Body of pancreas (tissue), 4 donors: ENCODE measurements around the gene PLCD4. TPM values are rescaled to one million over a fixed set of nuclear protein-coding genes. Genes with fewer than 3 reads are reported as not detected.

Source experiments
- ATAC-seq: fragments of 150-250 bp; one replicate; pipeline ENCODE4 v1.9.1; 2016
- DNase-seq, 4 donors: peaks; one replicate each; pipeline ENCODE4 v3.0.0-alpha.2; 2019
- H3K27ac ChIP-seq, 4 donors: fragments of 200-600 bp; sonication (generic); 1 replicate in 3 of 4; 2 replicates in 1 of 4; pipeline versions ENCODE4 v1.5.1 to v1.6.1; 2016 to 2019; ENCODE audit warnings: mild to moderate bottlenecking in 1 of 4, mixed read lengths in 1 of 4, moderate library complexity in 1 of 4
- H3K27me3 ChIP-seq, 2 donors: fragments of 200-600 bp; sonication (generic); one replicate each; pipeline ENCODE4 v1.6.0; 2016; ENCODE audit warnings: mild to moderate bottlenecking in 1 of 2
- H3K36me3 ChIP-seq, 2 donors: fragments of 200-600 bp; sonication (generic); replicated peaks in 1 of 2; 2 replicates each; pipeline ENCODE4 v1.5.1; 2016; ENCODE audit warnings: low read depth in 2 of 2; ENCODE audit not compliant: insufficient read depth in 1 of 2
- H3K4me1 ChIP-seq: fragments of 200-600 bp; sonication (generic); one replicate; pipeline ENCODE4 v1.6.0; 2016
- H3K4me3 ChIP-seq, 2 donors: fragments of 200-600 bp; sonication (generic); 1 replicate in 1 of 2; 2 replicates in 1 of 2; pipeline ENCODE4 v1.5.1; 2016 to 2019
- H3K9me3 ChIP-seq, 3 donors: fragments of 200-600 bp; sonication (generic); 1 replicate in 2 of 3; 2 replicates in 1 of 3; pipeline ENCODE4 v1.5.1; 2016
- POLR2A ChIP-seq, 3 donors: fragments of 450-650 bp; IDR thresholded peaks; one replicate each; pipeline ENCODE4 v1.6.1; 2016; ENCODE audit warnings: antibody characterized with exemption in 3 of 3, mild to moderate bottlenecking in 2 of 3
- WGBS, 2 donors: methylation state at CpG; one replicate each; pipeline ENCODE4 v1.1.5; 2017; 5-methylcytosine and 5-hydroxymethylcytosine counted together
- intact Hi-C: fragments of 100-400 bp; cut with DNase I; formaldehyde crosslinking; loops from one replicate; pipeline ENCODE4 v1.15.1; 2023
- total RNA-seq, 2 donors: library from RNA; depleted of rRNA; stranded (reverse); fragments of >200 nt; gene quantifications; one replicate each; pipeline ENCODE4 v1.1.0, GENCODE V29; 2016
- TF ChIP-seq, protein P1 (sequence below), 7 experiments: fragments of 450-650 bp in 4 of 7; fragments of 200-600 bp in 3 of 7; sonication (generic) in 3 of 7; IDR thresholded peaks; one replicate each; pipeline ENCODE4 v1.5.1; 2016 to 2019; ENCODE audit warnings: antibody characterized with exemption in 7 of 7

The PLCD4 gene
- total RNA-seq, 2 donors from 2014 or later: 0.52 TPM; not detected in 1

GRCh38 chr2:218623366-218623705 is 15.6 kb downstream of the PLCD4 start:
- Histone ChIP-seq H3K4me1 (no peaks in the 10 kb centered on the region), H3K27me3 (no peaks in the 10 kb centered on the region), H3K36me3 (no peaks in the 10 kb centered on the region), H3K27ac (no peak overlapping the region), H3K4me3 (no peak overlapping the region), H3K9me3 (no peaks in the 10 kb centered on the region)
- DNase-seq (no peak), ATAC-seq (no peak)
- 71% methylated on average over 3 of the region's 3 CpGs for WGBS, 2 donors
- no peak for TF ChIP-seq POLR2A (IDR thresholded peaks at IDR 0.05)
- TF ChIP-seq, protein P1, sequence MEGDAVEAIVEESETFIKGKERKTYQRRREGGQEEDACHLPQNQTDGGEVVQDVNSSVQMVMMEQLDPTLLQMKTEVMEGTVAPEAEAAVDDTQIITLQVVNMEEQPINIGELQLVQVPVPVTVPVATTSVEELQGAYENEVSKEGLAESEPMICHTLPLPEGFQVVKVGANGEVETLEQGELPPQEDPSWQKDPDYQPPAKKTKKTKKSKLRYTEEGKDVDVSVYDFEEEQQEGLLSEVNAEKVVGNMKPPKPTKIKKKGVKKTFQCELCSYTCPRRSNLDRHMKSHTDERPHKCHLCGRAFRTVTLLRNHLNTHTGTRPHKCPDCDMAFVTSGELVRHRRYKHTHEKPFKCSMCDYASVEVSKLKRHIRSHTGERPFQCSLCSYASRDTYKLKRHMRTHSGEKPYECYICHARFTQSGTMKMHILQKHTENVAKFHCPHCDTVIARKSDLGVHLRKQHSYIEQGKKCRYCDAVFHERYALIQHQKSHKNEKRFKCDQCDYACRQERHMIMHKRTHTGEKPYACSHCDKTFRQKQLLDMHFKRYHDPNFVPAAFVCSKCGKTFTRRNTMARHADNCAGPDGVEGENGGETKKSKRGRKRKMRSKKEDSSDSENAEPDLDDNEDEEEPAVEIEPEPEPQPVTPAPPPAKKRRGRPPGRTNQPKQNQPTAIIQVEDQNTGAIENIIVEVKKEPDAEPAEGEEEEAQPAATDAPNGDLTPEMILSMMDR (IDR thresholded peaks at IDR 0.05): no peak
- intact Hi-C loops: no loop called here

GRCh38 chr2:218626369-218626768 is 18.7 kb downstream of the PLCD4 start:
- no peak for DNase-seq
- intact Hi-C loops: no loop called here
- H3K36me3 ChIP-seq: no peaks in the 10 kb centered on the region
- 75 to 82% methylated on average over 4 of the region's 4 CpGs for WGBS, 2 donors
- H3K4me3 ChIP-seq: no peak overlapping the region
- H3K9me3 ChIP-seq: no peaks in the 10 kb centered on the region
- ATAC-seq: no peak
- H3K27me3 ChIP-seq: no peaks in the 10 kb centered on the region
- no peak overlapping the region for H3K27ac ChIP-seq
- no peaks in the 10 kb centered on the region for H3K4me1 ChIP-seq
- TF ChIP-seq, protein P1 (IDR thresholded peaks at IDR 0.05): no peak
- TF ChIP-seq POLR2A (IDR thresholded peaks at IDR 0.05): no peak

DNA sequence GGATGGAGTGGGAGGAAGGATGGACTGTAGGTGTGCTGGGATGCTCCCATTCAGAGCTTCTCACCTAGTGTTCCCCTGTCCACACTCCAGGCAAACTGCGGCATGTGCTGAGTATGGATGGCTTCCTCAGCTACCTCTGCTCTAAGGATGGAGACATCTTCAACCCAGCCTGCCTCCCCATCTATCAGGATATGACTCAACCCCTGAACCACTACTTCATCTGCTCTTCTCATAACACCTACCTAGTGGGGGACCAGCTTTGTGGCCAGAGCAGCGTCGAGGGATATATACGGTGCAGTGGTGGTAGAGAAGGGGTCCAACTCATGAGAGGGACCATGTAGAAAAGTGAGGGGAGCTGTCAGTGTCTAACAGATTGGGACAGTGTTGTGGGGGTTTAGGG is 20.2 kb downstream of the PLCD4 start:
- H3K4me3 ChIP-seq: no peak overlapping the region
- WGBS, 2 donors: 91 to 93% methylated on average over 4 of the region's 4 CpGs
- intact Hi-C loops: no loop called here
- H3K4me1 ChIP-seq: no peaks in the 10 kb centered on the region
- TF ChIP-seq, protein P1 (IDR thresholded peaks at IDR 0.05): no peak
- no peak for TF ChIP-seq POLR2A (IDR thresholded peaks at IDR 0.05)
- DNase-seq (no peak), ATAC-seq (no peak)
- no peaks in the 10 kb centered on the region for H3K9me3 ChIP-seq
- no peaks in the 10 kb centered on the region for H3K27me3 ChIP-seq
- H3K36me3 ChIP-seq: no peaks in the 10 kb centered on the region
- no peak overlapping the region for H3K27ac ChIP-seq

GRCh38 chr2:218631837-218632236 is 24.1 kb downstream of the PLCD4 start:
- WGBS, 2 donors: 32 to 49% methylated on average over 4 of the region's 4 CpGs
- ATAC-seq: no peak
- no peak for DNase-seq
- H3K27me3 ChIP-seq: no peaks in the 10 kb centered on the region
- H3K4me3 ChIP-seq: no peak overlapping the region
- peaks cover 0 to 7% of the 10 kb centered on the region in 2 donors for H3K36me3 ChIP-seq
- TF ChIP-seq POLR2A (IDR thresholded peaks at IDR 0.05): no peak
- TF ChIP-seq, protein P1 (IDR thresholded peaks at IDR 0.05): no peak
- no peak overlapping the region for H3K27ac ChIP-seq
- H3K4me1 ChIP-seq: no peaks in the 10 kb centered on the region
- intact Hi-C loops: no loop called here
- no peaks in the 10 kb centered on the region for H3K9me3 ChIP-seq

GRCh38 chr2:218635719-218636118 is 28.0 kb downstream of the PLCD4 start:
- DNase-seq (no peak), ATAC-seq (no peak)
- 88 to 89% methylated on average over 5 of the region's 5 CpGs for WGBS, 2 donors

More at GRCh38 chr2:218635719-218636118, 28.0 kb downstream of the PLCD4 start:
- Histone ChIP-seq H3K27me3 (no peaks in the 10 kb centered on the region), H3K36me3 (peaks cover 8 to 35% of the 10 kb centered on the region in 2 donors), H3K4me3 (no peak overlapping the region), H3K27ac (no peak overlapping the region), H3K4me1 (no peaks in the 10 kb centered on the region), H3K9me3 (no peaks in the 10 kb centered on the region)
- intact Hi-C loops: no loop called here
- TF ChIP-seq, protein P1 (IDR thresholded peaks at IDR 0.05): no peak
- TF ChIP-seq POLR2A (IDR thresholded peaks at IDR 0.05): no peak
